Ishikawa (cell line): ENCODE results near the gene MALRD1.

ENCODE experiments used
- CEBPB ChIP-seq: IDR thresholded peaks from 2 replicates; pipeline ENCODE4 v1.6.1; 2012
- EP300 ChIP-seq: IDR thresholded peaks from 2 replicates; pipeline ENCODE4 v1.6.1; 2012; ENCODE audit warnings: borderline replicate concordance
- FOXM1 ChIP-seq: IDR thresholded peaks from 2 replicates; pipeline ENCODE4 v1.6.1; 2012; ENCODE audit warnings: low read depth, borderline replicate concordance
- MAX ChIP-seq: IDR thresholded peaks from 2 replicates; pipeline ENCODE4 v1.6.1; 2012
- REST ChIP-seq: IDR thresholded peaks from 2 replicates; pipeline ENCODE4 v1.6.1; 2012; ENCODE audit warnings: low read depth, mild to moderate bottlenecking
- YY1 ChIP-seq: IDR thresholded peaks from 2 replicates; pipeline ENCODE4 v1.6.1; 2012; ENCODE audit warnings: low read depth

- TF ChIP-seq YY1 = no peak
- no peak for TF ChIP-seq FOXM1
- no peak for TF ChIP-seq CEBPB
- no peak for TF ChIP-seq REST
- no peak for TF ChIP-seq EP300
- no peak for TF ChIP-seq MAX
Measured at GRCh38 chr10:19532411-19532810, 483.8 kb downstream of the MALRD1 start.
